Nephron (organoid): ENCODE measurements around the gene XRCC5.
"Not testable (repeated sequence)": the region's sequence is repeated elsewhere in the genome, so short reads cannot be mapped to it uniquely, and the experiment has no call there.

ENCODE experiments used
- H3K27ac Mint-ChIP-seq, 3 experiments: 2 replicates each; pipeline ENCODE4 v1.8.0; 2020; ENCODE audit warnings: mixed read lengths in 3 of 3, mild to moderate bottlenecking in 2 of 3, moderate library complexity in 1 of 3
- H3K27me3 Mint-ChIP-seq: 2 replicates; pipeline ENCODE4 v1.8.0; 2021; ENCODE audit warnings: low read depth, mild to moderate bottlenecking, moderate library complexity, mixed read lengths
- H3K36me3 Mint-ChIP-seq: 2 replicates; pipeline ENCODE4 v1.8.0; 2020; ENCODE audit warnings: low read depth, mixed read lengths
- H3K4me1 Mint-ChIP-seq: 2 replicates; pipeline ENCODE4 v1.8.0; 2020; ENCODE audit warnings: mixed read lengths
- H3K4me3 Mint-ChIP-seq, 3 experiments: 2 replicates each; pipeline ENCODE4 v1.8.0; 2020; ENCODE audit warnings: mild to moderate bottlenecking in 3 of 3, mixed read lengths in 3 of 3, moderate library complexity in 2 of 3
- H3K9me3 Mint-ChIP-seq: 2 replicates; pipeline ENCODE4 v1.8.0; 2020; ENCODE audit warnings: mixed read lengths
- TF ChIP-seq, protein P1 (sequence below), 3 experiments: fragments of 200-600 bp; sonication (generic); IDR thresholded peaks; one replicate each; pipeline ENCODE4 v1.5.0; 2021; ENCODE audit warnings: antibody characterized with exemption in 3 of 3; ENCODE audit not compliant: unreplicated experiment in 3 of 3

XRCC5 gene

DNA sequence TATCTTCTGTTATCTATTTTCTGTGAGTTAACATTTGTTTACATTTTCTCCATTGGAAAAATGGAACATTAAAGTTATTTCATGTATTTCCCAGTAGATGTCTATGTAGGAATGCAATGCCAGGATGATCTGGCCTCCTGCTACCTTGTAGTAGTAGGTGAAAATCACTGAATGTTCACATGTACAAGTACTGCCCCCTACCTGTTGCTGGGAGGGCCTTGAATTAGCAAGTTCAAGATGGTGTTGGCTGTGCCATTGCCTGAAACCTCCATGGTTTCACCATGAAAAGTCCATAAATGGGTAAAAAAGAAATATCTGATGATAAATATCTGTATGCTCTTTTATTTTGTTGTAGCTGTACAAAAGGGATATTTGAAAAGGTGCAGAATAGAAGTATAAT lies 30.7 kb downstream of the XRCC5 start:
- Mint-ChIP-seq H3K36me3 (peaks cover 78% of the 10 kb centered on the region), H3K27me3 (no peaks in the 10 kb centered on the region), H3K4me3 (no peak overlapping the region), H3K9me3 (no peaks in the 10 kb centered on the region), H3K27ac (no peak overlapping the region), H3K4me1 (no peaks in the 10 kb centered on the region)
- TF ChIP-seq, protein P1, sequence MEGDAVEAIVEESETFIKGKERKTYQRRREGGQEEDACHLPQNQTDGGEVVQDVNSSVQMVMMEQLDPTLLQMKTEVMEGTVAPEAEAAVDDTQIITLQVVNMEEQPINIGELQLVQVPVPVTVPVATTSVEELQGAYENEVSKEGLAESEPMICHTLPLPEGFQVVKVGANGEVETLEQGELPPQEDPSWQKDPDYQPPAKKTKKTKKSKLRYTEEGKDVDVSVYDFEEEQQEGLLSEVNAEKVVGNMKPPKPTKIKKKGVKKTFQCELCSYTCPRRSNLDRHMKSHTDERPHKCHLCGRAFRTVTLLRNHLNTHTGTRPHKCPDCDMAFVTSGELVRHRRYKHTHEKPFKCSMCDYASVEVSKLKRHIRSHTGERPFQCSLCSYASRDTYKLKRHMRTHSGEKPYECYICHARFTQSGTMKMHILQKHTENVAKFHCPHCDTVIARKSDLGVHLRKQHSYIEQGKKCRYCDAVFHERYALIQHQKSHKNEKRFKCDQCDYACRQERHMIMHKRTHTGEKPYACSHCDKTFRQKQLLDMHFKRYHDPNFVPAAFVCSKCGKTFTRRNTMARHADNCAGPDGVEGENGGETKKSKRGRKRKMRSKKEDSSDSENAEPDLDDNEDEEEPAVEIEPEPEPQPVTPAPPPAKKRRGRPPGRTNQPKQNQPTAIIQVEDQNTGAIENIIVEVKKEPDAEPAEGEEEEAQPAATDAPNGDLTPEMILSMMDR (IDR thresholded peaks at IDR 0.05; ENCODE audit: unreplicated experiment in 3 of 3), result peak in 2 of 3 experiments; percentile 16

GRCh38 chr2:216141516-216141915 lies 32.4 kb downstream of the XRCC5 start:
- H3K9me3 Mint-ChIP-seq, H3K4me1 Mint-ChIP-seq, H3K27ac Mint-ChIP-seq, H3K27me3 Mint-ChIP-seq, H3K4me3 Mint-ChIP-seq: not testable (repeated sequence)
- peaks cover 62% of the 10 kb centered on the region for H3K36me3 Mint-ChIP-seq

DNA sequence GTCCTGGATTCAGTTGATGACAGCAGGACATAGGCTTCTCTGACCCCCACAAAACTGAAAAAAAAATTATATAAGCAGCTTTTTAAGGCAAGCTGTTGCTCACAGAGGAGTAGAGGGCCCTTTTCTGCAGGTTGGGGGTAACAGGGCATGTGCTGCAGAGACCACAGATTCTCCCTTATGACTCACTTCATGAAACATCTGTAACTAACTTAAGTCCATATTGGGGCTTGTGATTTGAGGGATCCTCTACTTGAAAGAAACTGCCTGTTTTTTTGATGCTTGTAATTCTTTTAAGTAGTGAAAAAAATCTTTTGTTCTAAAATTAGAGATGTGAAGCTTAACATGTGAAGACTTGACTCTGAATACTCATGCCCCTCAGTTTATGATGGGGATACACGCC lies 33.4 kb downstream of the XRCC5 start:
- no peaks in the 10 kb centered on the region for H3K27me3 Mint-ChIP-seq
- H3K9me3 Mint-ChIP-seq, result no peaks in the 10 kb centered on the region
- TF ChIP-seq, protein P1 (IDR thresholded peaks at IDR 0.05; ENCODE audit: unreplicated experiment in 3 of 3), result no peak
- H3K27ac Mint-ChIP-seq, result no peak overlapping the region
- peaks cover 53% of the 10 kb centered on the region for H3K36me3 Mint-ChIP-seq
- no peaks in the 10 kb centered on the region for H3K4me1 Mint-ChIP-seq
- no peak overlapping the region for H3K4me3 Mint-ChIP-seq

- no peaks in the 10 kb centered on the region for H3K9me3 Mint-ChIP-seq
Measured at GRCh38 chr2:216144372-216144771, 35.2 kb downstream of the XRCC5 start.

GRCh38 chr2:216144857-216145256 lies 35.7 kb downstream of the XRCC5 start:
- TF ChIP-seq, protein P1 (IDR thresholded peaks at IDR 0.05; ENCODE audit: unreplicated experiment in 3 of 3), result no peak
- Mint-ChIP-seq H3K4me1 (no peaks in the 10 kb centered on the region), H3K9me3 (no peaks in the 10 kb centered on the region), H3K27ac (no peak overlapping the region), H3K4me3 (no peak overlapping the region), H3K36me3 (peaks cover 50% of the 10 kb centered on the region), H3K27me3 (no peaks in the 10 kb centered on the region)

More at GRCh38 chr2:216144372-216144771, 35.2 kb downstream of the XRCC5 start:
- TF ChIP-seq, protein P1 (IDR thresholded peaks at IDR 0.05; ENCODE audit: unreplicated experiment in 3 of 3), result no peak
- no peaks in the 10 kb centered on the region for H3K27me3 Mint-ChIP-seq
- H3K4me3 Mint-ChIP-seq, result no peak overlapping the region
- H3K27ac Mint-ChIP-seq, result no peak overlapping the region
- H3K4me1 Mint-ChIP-seq, result no peaks in the 10 kb centered on the region
- H3K36me3 Mint-ChIP-seq, result peaks cover 50% of the 10 kb centered on the region

DNA sequence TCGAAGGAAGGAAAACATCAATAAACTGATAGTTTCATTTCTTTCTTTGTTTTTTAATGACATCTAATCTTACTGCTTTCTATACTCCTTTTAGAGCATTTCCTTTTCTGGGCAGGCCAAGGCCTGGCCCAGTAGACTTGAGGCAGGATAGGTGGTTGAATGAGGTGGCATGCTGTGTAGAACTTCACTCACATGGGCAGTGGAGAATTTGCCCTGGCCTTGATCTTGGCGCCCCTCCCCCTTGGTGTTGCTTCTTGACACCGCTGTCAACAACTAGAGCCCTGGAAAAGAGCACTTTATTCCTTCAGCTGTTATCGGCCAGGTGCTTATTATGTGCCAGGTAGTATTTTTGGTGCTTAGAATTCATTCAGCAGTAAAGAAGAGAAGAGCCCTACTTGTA lies 37.4 kb downstream of the XRCC5 start:
- Mint-ChIP-seq H3K36me3 (peaks cover 51% of the 10 kb centered on the region), H3K4me1 (no peaks in the 10 kb centered on the region), H3K27ac (no peak overlapping the region), H3K9me3 (no peaks in the 10 kb centered on the region), H3K27me3 (no peaks in the 10 kb centered on the region), H3K4me3 (no peak overlapping the region)
- TF ChIP-seq, protein P1 (IDR thresholded peaks at IDR 0.05; ENCODE audit: unreplicated experiment in 3 of 3), result no peak
